Measurements from ENCODE around the gene DMXL2.
"Not testable (repeated sequence)": the region's sequence is repeated elsewhere in the genome, so short reads cannot be mapped to it uniquely, and the experiment has no call there.

DMXL2 gene

GRCh38 chr15:51475736-51476135 is 146.8 kb downstream of the DMXL2 start:
- no peak for DNase-seq

GRCh38 chr15:51470512-51470911 is 152.1 kb downstream of the DMXL2 start:
- no peak for DNase-seq

GRCh38 chr15:51460796-51461195 is 161.8 kb downstream of the DMXL2 start:
- DNase-seq: no peak

- DNase-seq: no peak
These were observed 172.6 kb downstream of the DMXL2 start for GRCh38 chr15:51450001-51450400.

GRCh38 chr15:51448622-51449399 is 173.8 kb downstream of the DMXL2 start:
- DNase-seq: no peak

- no peak for DNase-seq
These were observed 174.5 kb downstream of the DMXL2 start for GRCh38 chr15:51447855-51448621.

GRCh38 chr15:51446029-51446744 is 176.4 kb downstream of the DMXL2 start:
- not testable (repeated sequence) for DNase-seq

- no peak for DNase-seq
These were observed 177.8 kb downstream of the DMXL2 start for GRCh38 chr15:51444807-51445206.

GRCh38 chr15:51444112-51444511 is 178.5 kb downstream of the DMXL2 start:
- DNase-seq: no peak

GRCh38 chr15:51443282-51443914 is 179.2 kb downstream of the DMXL2 start:
- DNase-seq: no peak

GRCh38 chr15:51438526-51438925 is 184.0 kb downstream of the DMXL2 start:
- no peak for DNase-seq

- no peak for DNase-seq
These were observed 197.0 kb downstream of the DMXL2 start for GRCh38 chr15:51425517-51426040.

- DNase-seq: no peak
These were observed 197.8 kb downstream of the DMXL2 start for GRCh38 chr15:51424780-51425179.

GRCh38 chr15:51423040-51423439 is 199.5 kb downstream of the DMXL2 start:
- DNase-seq: not testable (repeated sequence)

- DNase-seq: no peak
These were observed 206.4 kb downstream of the DMXL2 start for GRCh38 chr15:51416129-51416528.

GRCh38 chr15:51414256-51414860 is 208.2 kb downstream of the DMXL2 start:
- DNase-seq: no peak

GRCh38 chr15:51405693-51406523 is 216.7 kb downstream of the DMXL2 start:
- DNase-seq: no peak

GRCh38 chr15:51403946-51404695 is 218.4 kb downstream of the DMXL2 start:
- DNase-seq: no peak

- no peak for DNase-seq
These were observed 219.3 kb downstream of the DMXL2 start for GRCh38 chr15:51403072-51403878.

Data from NCI-H1105 (cell line).